ENCODE results near the gene PPP1CA. TPM values are rescaled to one million over a fixed set of nuclear protein-coding genes. Genes with fewer than 3 reads are reported as not detected.
A peak's percentile ranks its signal among the peaks of the same experiment; 100 is the strongest.
"Not testable (repeated sequence)": the region's sequence is repeated elsewhere in the genome, so short reads cannot be mapped to it uniquely, and the experiment has no call there.

PPP1CA gene
- total and polyA plus RNA-seq, 11 donors: 90.3 to 207 (median 105) TPM

DNA sequence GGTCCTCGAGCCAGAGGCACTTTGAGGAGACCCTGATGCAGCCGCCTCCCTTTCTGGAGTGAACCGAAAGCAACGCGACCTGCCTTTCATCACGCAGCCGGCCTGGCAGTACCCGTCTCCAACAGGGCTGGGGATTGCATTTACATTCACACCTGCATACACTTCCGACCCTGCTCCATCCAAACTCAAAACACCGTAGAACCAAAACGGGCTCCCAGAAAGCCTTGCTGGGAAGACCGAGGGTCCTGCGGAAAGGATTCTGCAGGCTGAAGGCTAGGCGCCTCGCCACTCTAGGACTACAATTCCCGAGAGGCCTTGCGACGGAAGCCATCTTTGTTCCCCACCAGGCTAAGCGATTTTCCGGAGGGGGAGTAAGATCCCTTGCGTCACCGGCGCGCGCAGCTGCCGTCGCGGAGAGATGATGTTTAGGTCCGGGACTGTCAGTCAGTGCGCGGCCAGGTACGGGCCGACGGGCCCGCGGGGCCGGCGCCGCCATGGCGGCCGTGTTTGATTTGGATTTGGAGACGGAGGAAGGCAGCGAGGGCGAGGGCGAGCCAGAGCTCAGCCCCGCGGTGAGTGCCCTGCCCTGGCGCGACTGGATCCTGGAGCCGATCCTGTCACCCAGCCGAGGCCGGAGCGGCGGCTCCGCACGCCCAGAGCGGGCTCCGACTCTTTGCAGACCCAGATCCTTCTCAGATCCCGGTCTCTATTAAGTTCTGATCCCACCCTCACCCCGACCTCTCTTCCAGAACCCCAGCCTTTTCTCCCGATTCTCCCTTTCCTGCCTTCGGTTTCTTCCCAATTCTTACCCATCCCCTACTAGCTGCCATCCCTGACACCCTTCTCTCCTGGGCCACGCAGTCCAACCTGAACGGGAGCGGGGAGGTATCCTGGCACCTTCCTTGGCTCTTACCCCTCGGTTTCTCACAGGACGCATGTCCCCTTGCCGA is 26.7 kb upstream of the PPP1CA start, which contains the start of gene RPS6KB2:
TSS of gene RPS6KB2 (plus strand) at position 443 of the 950 bp plus-strand sequence. CDS start at position 495, 52 bp downstream.
- H3K36me3 ChIP-seq: peaks cover 0 to 40% (median 32%) of the 10 kb centered on the region in 9 donors
- ATAC-seq (peak; percentile 90 to 96 (median 94)), DNase-seq (peak; percentile 98 to 99 (median 99))
- H3K4me3 ChIP-seq: peak within 1 kb of the TSS; percentile 58 to 94 (median 80)
- intact Hi-C loops (cut with DNase I): loop anchor here in 5 of 10 donors (1.0 to 5.0 kb wide), 5 partner anchors 14 to 79 kb away; partner anchors contain the start of genes CDK2AP2 (in 2 of the 5), PITPNM1 (in 2 of the 5), CORO1B (in 1 of the 5) and TMEM134 (in 1 of the 5)
- peak within 1 kb of the TSS; percentile 76 to 96 (median 88) for H3K27ac ChIP-seq
- peaks cover 7 to 23% (median 14%) of the 10 kb centered on the region in 12 donors for H3K4me1 ChIP-seq
- H3K27me3 ChIP-seq: no peaks in the 10 kb centered on the region
- TF ChIP-seq POLR2A (IDR thresholded peaks at IDR 0.05): peak; percentile 54 to 93
- TF ChIP-seq, protein P1, sequence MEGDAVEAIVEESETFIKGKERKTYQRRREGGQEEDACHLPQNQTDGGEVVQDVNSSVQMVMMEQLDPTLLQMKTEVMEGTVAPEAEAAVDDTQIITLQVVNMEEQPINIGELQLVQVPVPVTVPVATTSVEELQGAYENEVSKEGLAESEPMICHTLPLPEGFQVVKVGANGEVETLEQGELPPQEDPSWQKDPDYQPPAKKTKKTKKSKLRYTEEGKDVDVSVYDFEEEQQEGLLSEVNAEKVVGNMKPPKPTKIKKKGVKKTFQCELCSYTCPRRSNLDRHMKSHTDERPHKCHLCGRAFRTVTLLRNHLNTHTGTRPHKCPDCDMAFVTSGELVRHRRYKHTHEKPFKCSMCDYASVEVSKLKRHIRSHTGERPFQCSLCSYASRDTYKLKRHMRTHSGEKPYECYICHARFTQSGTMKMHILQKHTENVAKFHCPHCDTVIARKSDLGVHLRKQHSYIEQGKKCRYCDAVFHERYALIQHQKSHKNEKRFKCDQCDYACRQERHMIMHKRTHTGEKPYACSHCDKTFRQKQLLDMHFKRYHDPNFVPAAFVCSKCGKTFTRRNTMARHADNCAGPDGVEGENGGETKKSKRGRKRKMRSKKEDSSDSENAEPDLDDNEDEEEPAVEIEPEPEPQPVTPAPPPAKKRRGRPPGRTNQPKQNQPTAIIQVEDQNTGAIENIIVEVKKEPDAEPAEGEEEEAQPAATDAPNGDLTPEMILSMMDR (IDR thresholded peaks at IDR 0.05): peak in 1 of 12 donors; percentile 15
- 0 to 1% (median 1%) methylated on average over 64 to 68 of the region's 68 CpGs for WGBS, 4 donors
- H3K9me3 ChIP-seq: no peaks in the 10 kb centered on the region

DNA sequence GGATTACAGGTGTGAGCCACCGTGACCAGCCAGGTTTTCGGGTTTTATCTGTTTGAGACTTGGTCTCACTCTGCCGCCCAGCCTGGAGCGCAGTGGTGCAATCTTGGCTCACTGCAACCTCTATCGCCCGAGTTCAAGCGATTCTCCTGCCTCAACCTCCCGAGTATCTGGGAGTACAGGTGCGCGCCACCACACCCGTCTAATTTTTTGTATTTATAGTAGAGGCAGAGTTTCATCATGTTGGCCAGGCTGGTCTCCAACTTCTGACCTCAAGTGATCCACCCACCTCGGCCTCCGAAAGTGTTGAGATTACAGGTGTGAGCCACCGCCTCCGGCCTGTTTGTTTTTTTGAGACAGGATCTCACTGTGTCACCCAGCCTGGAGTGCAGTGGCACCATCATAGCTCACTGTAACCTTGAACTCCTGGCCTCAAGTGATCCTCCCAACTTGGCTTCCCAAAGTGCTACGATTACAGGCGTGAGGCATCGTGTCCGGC is 25.8 kb upstream of the PPP1CA start:
- not testable (repeated sequence) for ATAC-seq, H3K27me3 ChIP-seq, DNase-seq, H3K9me3 ChIP-seq
- WGBS, 4 donors: 75 to 81% (median 79%) methylated on average over 19 of the region's 19 CpGs
- Histone ChIP-seq H3K4me3 (peak overlapping the region; percentile 58 to 94 (median 80)), H3K27ac (peak overlapping the region in 11 of 12 donors; percentile 2 to 96 (median 89)), H3K4me1 (peaks cover 7 to 23% (median 14%) of the 10 kb centered on the region in 12 donors), H3K36me3 (peaks cover 0 to 31% (median 23%) of the 10 kb centered on the region in 9 donors)
- intact Hi-C loops (cut with DNase I): loop anchor here in 2 of 10 donors (5.0 kb wide), 1 partner anchor 80 kb away; the partner anchor contains the start of genes CDK2AP2 (in 2 of the 2) and PITPNM1 (in 2 of the 2)

DNA sequence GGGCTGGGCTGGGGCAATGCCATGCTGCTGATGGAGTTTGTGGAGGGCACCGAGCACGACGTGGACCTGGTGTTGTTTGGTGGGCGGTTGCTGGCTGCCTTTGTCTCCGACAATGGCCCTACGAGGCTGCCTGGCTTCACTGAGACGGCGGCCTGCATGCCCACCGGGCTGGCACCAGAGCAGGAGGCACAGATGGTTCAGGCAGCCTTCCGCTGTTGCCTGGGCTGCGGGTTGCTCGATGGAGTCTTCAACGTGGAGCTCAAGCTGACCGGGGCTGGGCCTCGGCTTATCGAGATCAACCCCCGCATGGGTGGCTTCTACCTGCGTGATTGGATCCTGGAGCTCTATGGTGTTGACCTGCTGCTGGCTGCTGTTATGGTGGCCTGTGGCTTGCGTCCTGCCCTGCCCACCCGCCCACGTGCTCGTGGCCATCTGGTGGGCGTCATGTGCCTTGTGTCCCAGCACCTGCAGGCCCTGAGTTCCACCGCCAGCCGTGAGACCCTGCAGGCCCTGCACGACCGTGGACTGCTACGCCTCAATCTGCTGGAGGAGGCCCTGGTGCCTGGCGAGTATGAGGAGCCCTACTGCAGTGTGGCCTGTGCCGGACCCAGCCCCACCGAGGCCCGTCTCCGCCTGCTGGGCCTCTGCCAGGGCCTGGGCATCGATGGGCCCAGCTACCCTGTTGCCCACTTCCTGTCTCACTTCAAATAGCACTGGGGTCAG is 22.4 kb upstream of the PPP1CA start:
- ATAC-seq: no peak
- intact Hi-C loops (cut with DNase I): loop anchor here in 1 of 10 donors (5.0 kb wide), 1 partner anchor 78 kb away; no protein-coding TSS in a partner anchor

DNA sequence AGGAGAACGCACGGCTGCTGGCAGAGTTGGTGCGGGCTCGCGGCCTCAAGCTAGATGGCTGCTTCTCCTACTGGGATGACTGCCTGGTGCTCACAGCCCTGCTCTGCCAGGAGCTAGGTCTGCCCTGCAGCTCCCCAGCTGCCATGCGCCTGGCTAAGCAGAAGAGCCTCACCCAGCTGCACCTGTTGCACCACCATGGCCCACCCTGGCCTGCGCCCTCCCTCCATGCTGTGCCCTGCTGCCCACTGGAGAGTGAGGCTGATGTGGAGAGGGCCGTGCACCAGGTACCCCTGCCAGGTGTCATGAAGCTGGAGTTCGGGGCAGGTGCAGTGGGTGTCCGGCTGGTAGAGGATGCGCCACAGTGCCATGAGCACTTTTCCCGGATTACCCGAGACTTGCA is 21.8 kb upstream of the PPP1CA start:
- DNase-seq (no peak), ATAC-seq (no peak)
- no peak overlapping the region for H3K4me3 ChIP-seq
- H3K27ac ChIP-seq: no peak overlapping the region
- no peaks in the 10 kb centered on the region for H3K36me3 ChIP-seq
- TF ChIP-seq, protein P1 (IDR thresholded peaks at IDR 0.05): no peak
- TF ChIP-seq POLR2A (IDR thresholded peaks at IDR 0.05): no peak
- H3K27me3 ChIP-seq: no peaks in the 10 kb centered on the region
- WGBS, 4 donors: 82 to 96% (median 94%) methylated on average over 7 to 13 of the region's 13 CpGs
- intact Hi-C loops (cut with DNase I): loop anchor here in 1 of 10 donors (5.0 kb wide), 1 partner anchor 79 kb away; no protein-coding TSS in a partner anchor
- no peaks in the 10 kb centered on the region for H3K9me3 ChIP-seq
- H3K4me1 ChIP-seq: peaks cover 0 to 37% (median 21%) of the 10 kb centered on the region in 12 donors

More for the DNA sequence above, 22.4 kb upstream of the PPP1CA start:
- Histone ChIP-seq H3K27me3 (no peaks in the 10 kb centered on the region), H3K9me3 (no peaks in the 10 kb centered on the region), H3K4me1 (peaks cover 2 to 35% (median 22%) of the 10 kb centered on the region in 12 donors), H3K4me3 (no peak overlapping the region), H3K27ac (no peak overlapping the region), H3K36me3 (no peaks in the 10 kb centered on the region)
- no peak for TF ChIP-seq POLR2A (IDR thresholded peaks at IDR 0.05)
- TF ChIP-seq, protein P1 (IDR thresholded peaks at IDR 0.05): no peak
- no peak for DNase-seq
- 86 to 91% (median 87%) methylated on average over 16 to 34 of the region's 34 CpGs for WGBS, 4 donors
